GM18520 (cell line): ENCODE data around the gene HUNK.
"Not testable (repeated sequence)": the region's sequence is repeated elsewhere in the genome, so short reads cannot be mapped to it uniquely, and the experiment has no call there.

ENCODE experiments used
- ATAC-seq: cut with Tn5 transposase; IDR thresholded peaks from one replicate; pipeline ENCODE4 v1.9.1; 2021; ENCODE audit not compliant: unreplicated experiment

HUNK gene

DNA sequence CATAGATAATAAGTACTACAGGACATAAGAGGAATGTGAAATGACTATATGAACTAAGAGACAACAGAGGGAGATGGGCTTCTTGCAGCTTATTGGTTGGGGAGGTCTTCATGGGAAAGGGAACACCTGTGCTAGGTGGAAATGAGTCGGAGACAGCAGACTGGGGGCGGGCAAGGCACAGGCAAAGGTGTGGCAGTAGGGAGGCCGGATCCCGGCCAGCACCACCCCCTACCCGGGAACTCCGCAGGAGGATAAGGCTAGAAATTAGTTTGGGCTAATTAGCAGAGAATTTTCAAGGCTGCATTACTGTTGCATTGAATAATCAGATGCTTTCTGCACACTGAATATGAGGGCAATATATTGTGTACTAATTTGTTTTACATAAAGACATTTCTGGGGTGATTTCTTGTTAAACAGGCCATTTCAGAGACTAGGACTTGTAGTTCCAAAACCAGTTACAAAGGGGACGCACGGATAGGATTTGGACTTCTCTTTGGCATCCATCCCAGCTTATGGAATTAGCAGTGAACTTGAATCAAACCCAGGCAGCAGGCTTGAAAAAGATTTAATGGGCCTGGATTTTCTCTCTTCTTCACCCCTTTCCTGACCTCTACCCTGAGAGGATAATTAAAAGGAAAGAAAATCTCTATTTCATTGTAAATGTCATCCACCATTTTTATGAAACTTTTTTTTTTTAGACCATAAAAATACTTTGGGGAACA, 2.2 kb upstream of the HUNK start:
- no peak for ATAC-seq

DNA sequence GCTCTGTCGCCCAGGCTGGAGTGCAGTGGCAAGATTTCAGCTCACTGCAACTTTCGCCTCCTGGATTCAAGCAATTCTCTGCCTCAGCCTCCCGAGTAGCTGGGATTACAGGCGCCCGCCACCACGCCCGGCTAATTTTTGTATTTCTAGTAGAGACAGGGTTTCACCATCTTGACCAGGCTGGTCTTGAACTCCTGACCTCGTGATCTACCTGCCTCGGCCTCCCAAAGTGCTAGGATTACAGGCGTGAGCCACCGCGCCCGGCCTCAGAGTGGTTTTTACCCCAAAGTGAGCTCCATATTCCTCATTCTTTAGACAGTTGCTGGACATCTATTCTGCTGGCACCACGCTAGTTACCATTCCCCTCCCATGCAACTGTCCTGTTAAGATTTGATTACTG, 1.4 kb upstream of the HUNK start:
- not testable (repeated sequence) for ATAC-seq

DNA sequence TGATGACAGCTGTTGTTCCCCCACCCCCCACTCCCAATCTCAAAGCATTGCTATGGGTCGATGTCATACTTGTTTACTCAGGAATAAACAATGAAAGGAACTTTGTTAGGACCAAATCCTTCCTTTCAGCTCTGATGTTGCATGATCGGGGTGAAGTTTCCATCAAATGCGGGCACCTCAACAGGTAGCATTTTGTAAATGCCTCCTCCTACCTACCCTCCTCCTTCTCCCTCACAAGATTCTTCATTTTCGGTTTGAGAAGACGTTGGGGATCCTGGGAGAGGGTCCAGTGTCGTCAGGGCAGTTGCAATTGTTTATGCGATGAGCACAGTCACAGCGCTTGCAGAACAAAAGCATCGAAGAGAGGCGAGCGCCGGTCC, 758 bp upstream of the HUNK start:
- no peak for ATAC-seq

- no peak for ATAC-seq
These were observed 465 bp downstream of the HUNK start for GRCh38 chr21:31873275-31873695.

DNA sequence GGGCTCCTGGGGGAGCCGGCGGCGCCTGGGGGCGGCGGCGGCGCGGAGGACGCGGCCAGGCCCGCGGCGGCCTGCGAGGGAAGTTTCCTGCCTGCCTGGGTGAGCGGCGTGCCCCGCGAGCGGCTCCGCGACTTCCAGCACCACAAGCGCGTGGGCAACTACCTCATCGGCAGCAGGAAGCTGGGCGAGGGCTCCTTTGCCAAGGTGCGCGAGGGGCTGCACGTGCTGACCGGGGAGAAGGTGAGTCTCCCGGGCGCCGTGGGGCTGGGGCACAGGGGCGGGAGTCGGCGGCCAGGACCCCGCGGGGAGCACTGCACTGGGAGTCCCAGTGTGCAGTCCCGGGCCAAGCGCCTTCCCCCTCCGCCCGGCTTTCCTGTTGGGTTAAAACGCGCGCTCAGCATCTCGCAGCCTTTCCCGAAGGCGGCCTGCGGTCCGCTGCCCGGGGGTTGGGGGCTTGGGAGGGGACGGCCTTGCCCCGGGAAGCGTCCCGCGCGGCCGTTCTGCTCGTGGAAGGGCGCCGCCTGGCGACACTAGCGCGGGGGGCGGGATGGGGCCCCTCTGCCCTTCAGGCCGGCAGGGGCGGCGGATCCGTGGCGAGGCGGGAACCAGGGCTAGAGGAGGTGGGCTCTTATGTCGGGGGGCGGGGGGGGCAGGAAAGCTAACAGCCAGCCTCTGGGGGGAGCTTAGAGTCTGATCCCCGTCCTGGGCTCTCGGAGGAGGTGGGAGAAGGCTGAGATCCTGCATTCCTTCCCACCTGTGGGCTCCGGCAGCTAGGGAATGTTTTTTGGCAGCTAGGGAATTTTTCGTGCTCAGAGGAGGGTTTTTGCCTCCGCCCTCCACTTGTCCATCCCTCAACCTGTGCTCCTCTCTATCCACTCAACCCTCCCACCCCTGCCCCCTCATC, 1.1 kb downstream of the HUNK start:
- no peak for ATAC-seq

- no peak for ATAC-seq
These were observed 2.0 kb downstream of the HUNK start for GRCh38 chr21:31874812-31875212.

DNA sequence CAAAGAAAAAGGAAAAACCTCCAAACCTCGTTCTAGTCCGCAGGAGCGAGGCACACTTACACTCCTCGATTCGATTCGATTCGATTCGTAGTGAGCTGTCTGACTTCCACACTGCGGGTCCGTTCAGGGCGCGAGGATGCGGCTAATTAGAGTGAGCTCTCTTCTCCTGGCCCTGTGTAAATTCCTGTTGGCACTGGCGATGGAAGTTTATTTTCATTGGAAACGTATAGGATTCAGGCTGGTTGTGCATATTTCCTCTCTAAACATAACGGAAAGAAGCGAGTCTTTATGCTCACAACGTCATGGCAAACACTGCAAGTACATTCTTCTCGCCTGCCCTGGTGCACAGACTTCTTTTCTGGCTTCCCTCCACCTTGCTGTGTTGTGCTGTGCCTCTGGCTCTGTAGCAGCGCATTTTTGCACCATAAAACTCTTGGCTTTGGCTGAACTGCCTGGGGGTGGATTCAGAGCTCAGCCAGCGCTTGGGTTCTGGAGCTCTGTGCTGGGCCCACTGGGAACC, 2.7 kb downstream of the HUNK start:
- no peak for ATAC-seq

DNA sequence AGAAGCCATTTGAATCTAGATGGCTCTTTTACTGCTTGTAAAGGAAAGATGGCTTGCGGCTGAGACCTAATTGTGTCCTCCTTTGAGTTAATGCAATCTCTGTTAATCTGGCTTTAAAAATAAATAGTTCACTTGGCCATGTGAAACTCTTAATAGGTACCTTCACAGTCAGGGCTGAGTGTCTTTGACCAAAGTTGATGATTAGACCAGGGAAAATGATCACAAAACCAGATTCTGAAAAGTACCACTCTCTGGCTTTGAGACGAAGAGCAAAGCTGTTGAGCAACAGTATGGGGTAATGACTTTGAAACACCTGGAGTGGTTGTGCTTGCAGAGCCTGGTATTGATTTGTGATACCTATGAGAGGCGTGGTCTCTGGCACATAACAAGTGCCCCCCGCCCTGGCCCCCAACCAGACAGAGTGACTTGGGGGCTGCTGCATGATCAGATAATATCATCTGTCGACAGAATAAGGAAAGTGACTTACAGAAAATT, 4.7 kb downstream of the HUNK start:
- ATAC-seq, result no peak

DNA sequence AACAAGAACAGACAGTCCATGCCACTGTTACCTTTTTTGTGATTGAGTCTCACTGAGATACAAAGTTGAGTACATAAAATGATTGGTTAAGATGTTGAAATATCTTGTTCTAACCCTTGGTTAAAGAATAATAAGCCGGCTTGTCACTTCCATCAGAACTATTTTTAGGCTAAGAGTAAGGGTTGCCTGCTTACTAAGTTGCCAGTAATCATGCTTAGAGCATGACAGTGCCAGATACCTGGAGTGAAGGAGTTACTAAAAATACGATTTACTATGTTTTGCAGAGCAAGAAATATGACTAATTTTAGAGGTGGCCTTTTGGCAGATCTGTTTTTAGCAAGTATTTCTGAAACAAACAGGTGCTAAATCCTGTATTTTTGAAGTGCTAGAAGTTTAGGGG, 6.0 kb downstream of the HUNK start:
- no peak for ATAC-seq

DNA sequence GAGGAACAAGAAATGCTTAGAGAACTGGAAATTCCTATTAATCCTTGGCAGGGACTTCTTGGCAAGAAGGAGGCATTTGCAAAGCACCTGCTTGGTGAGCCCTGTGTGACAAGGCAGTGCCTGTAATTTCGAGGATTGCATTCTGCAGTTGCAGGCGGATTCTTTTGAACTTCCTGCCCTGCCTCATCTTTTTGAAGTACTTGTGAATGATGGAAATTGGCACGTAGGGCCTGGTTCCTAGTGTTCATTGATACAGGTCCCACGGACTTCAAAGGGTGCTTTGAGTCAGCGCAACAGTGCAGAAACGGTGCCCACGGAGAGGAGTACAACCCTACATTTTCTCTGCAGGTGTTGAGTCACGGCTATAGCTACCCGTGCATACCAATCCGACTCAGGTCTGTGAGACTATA, 6.4 kb downstream of the HUNK start:
- ATAC-seq, result no peak

- ATAC-seq, result no peak
These were observed 7.1 kb downstream of the HUNK start for GRCh38 chr21:31879911-31880310.

DNA sequence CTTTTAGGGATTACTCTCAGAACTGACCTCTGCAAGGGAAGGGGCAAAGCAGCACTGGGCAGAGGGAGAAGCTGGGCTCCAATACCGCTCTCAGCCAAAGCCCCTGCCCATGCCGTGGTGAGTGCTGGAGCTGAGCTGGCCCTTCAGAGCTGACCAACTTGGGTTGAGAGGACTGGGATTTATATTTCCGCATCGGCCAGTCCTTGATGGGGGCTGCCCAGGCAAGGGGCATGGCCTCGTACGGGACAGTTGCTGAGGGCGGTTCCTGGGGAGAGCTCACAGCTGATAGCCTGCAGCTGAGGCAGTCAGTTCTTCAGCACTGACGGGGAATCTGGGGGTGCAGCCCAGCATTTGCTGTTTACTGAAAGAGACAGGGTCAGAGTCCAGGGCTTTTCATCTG, 8.0 kb downstream of the HUNK start:
- ATAC-seq, result no peak

GRCh38 chr21:31882711-31883110, 9.9 kb downstream of the HUNK start:
- ATAC-seq, result no peak

GRCh38 chr21:31885146-31885545, 12.3 kb downstream of the HUNK start:
- no peak for ATAC-seq

DNA sequence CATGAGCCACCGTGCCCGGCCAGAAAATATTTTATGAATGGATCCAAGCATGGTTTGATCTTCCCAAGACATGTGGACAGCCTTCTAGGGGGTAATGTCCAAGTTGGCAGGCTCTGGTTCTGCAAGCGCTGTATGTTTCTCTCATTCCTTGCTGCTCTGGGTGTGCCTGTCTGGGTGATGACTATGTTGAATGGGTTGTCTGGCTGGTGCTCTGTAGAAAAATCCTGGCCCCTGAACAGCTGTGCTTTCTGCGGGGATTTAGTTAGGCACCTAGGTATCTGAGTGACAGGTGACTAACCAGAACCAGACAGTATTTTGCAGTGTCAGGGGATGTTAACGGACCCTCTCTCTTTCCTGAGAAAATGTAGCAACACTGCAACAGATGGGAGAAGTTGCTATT, 14.1 kb downstream of the HUNK start:
- ATAC-seq, result no peak

- no peak for ATAC-seq
These were observed 14.6 kb downstream of the HUNK start for GRCh38 chr21:31887391-31887841.

DNA sequence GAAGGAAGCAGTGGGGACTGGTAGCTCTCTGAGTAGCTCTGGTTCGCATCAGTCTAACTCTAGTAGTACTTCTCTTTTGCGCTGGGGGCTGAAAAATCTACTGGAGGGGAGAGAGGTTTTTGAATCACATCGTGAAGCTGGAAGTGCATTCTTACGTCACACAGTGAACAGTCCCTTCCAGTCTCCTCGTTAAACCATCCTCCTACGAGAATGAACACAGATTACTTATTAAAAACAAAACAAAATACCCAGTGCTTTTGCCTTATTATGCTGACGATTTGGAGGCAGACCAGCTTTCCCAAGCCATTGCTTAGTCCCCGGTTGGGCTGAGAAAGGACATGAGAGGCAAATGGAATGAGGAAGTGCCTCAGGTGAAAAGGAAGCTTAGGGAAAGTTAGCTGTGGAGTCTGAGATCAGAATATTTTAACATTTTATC, 16.1 kb downstream of the HUNK start:
- ATAC-seq, result no peak

DNA sequence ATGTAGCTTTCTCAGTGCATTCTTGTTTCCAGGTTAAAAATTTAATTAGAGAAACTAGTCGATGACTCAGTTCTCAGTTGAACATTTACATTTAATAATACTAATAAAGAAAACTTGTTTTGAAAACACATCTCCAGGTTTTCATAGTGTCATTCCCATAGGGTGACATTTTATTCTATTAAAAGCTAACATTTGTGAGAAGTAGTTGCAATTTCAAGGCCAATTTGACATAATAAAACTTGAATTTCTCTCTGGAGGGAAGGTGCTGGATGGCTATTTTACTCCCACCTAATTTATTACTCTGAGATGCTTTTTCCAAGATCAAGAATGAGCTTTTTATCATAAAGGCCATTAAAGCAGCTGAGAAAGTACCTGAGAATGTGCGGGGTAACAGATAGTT, 16.6 kb downstream of the HUNK start:
- no peak for ATAC-seq

DNA sequence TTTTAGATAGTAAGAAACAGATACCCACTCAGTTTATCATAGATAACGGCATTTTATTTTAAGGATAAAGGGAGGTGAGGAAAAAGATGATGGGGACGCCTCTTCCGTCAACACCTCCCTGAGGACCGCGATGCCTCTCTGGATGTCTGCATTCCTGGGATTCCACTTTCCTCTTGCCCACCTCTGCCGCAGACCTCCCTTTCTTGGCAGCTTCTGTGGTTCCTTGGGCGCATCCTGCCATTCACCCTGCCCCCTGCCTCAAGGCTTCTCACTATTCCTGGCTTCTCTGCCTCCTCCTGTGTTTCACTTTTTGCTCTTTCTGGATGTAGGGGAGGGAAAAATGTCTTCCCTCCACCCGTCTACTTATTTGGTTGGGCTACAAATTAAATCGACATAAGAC, 19.9 kb downstream of the HUNK start:
- ATAC-seq, result no peak

GRCh38 chr21:31893851-31894415, 21.1 kb downstream of the HUNK start:
- ATAC-seq, result no peak

DNA sequence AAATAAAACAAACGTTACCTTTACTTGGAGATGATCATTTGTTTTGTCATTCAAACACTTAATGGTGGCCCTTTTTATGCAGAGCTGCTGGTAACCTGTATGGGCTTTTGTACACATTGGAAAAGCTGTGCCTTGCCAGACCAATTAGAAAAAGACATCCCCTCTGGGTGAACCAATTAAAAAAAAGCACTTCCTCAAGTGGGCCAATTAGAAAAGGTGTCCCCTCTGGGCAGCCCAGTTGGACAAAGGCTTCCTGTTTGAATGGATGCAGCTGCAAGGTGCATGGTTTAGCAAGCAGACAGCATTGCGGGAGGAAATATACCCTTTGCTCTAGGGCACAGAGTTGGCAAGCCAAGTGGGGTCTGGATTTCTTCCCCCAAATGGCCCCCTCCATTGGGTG, 21.6 kb downstream of the HUNK start:
- no peak for ATAC-seq
